ENCODE data around the gene RUBCNL. TPM values are rescaled to one million over a fixed set of nuclear protein-coding genes. Genes with fewer than 3 reads are reported as not detected.

Gene RUBCNL
- total RNA-seq, 1 donor from 2014 or later: 0.80 TPM

- Histone ChIP-seq H3K79me2 (ENCODE audit: low read depth) (no peaks in the 10 kb centered on the region), H3K9ac (no peak overlapping the region), H3K27me3 (no peaks in the 10 kb centered on the region), H3F3A (ENCODE audit: low read depth) (no peaks in the 10 kb centered on the region), H4K20me1 (ENCODE audit: low read depth) (no peaks in the 10 kb centered on the region), H3K4me1 (no peaks in the 10 kb centered on the region), H3K27ac (no peak overlapping the region), H3K4me3 (no peak overlapping the region), H3K4me2 (no peak overlapping the region), H3K36me3 (no peaks in the 10 kb centered on the region), H2AFZ (replicated peaks) (no peak overlapping the region), H3K9me3 (ENCODE audit: low read depth) (no peaks in the 10 kb centered on the region)
- Mint-ChIP-seq H3K4me3 (no peak overlapping the region), H3K27ac (no peak overlapping the region), H3K27me3 (ENCODE audit: insufficient read depth, low read depth) (no peaks in the 10 kb centered on the region), H3K36me3 (no peaks in the 10 kb centered on the region), H3K4me1 (no peaks in the 10 kb centered on the region), H3K9me3 (no peaks in the 10 kb centered on the region)
- no peak for TF ChIP-seq EZH2phosphoT487 (IDR thresholded peaks at IDR 0.05)
- no peak for TF ChIP-seq EZH2 (IDR thresholded peaks at IDR 0.05)
- TF ChIP-seq, protein P1, sequence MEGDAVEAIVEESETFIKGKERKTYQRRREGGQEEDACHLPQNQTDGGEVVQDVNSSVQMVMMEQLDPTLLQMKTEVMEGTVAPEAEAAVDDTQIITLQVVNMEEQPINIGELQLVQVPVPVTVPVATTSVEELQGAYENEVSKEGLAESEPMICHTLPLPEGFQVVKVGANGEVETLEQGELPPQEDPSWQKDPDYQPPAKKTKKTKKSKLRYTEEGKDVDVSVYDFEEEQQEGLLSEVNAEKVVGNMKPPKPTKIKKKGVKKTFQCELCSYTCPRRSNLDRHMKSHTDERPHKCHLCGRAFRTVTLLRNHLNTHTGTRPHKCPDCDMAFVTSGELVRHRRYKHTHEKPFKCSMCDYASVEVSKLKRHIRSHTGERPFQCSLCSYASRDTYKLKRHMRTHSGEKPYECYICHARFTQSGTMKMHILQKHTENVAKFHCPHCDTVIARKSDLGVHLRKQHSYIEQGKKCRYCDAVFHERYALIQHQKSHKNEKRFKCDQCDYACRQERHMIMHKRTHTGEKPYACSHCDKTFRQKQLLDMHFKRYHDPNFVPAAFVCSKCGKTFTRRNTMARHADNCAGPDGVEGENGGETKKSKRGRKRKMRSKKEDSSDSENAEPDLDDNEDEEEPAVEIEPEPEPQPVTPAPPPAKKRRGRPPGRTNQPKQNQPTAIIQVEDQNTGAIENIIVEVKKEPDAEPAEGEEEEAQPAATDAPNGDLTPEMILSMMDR (IDR thresholded peaks at IDR 0.05): no peak
- no peak for DNase-seq (ENCODE audit: low spot score)
These were observed 57.4 kb downstream of the RUBCNL start for GRCh38 chr13:46329624-46330023.

GRCh38 chr13:46327246-46327645 lies 59.8 kb downstream of the RUBCNL start:
- no peaks in the 10 kb centered on the region for H4K20me1 ChIP-seq (ENCODE audit: low read depth)
- H3K9me3 ChIP-seq (ENCODE audit: low read depth): no peaks in the 10 kb centered on the region
- Mint-ChIP-seq H3K4me3 (no peak overlapping the region), H3K4me1 (no peaks in the 10 kb centered on the region), H3K27me3 (ENCODE audit: insufficient read depth, low read depth) (no peaks in the 10 kb centered on the region), H3K27ac (no peak overlapping the region), H3K36me3 (no peaks in the 10 kb centered on the region), H3K9me3 (no peaks in the 10 kb centered on the region)
- H3K79me2 ChIP-seq (ENCODE audit: low read depth): no peaks in the 10 kb centered on the region
- no peak overlapping the region for H3K4me2 ChIP-seq
- TF ChIP-seq EZH2phosphoT487 (IDR thresholded peaks at IDR 0.05): no peak
- no peak for TF ChIP-seq EZH2 (IDR thresholded peaks at IDR 0.05)
- TF ChIP-seq, protein P1 (IDR thresholded peaks at IDR 0.05): no peak
- no peaks in the 10 kb centered on the region for H3K36me3 ChIP-seq
- no peaks in the 10 kb centered on the region for H3K27me3 ChIP-seq
- no peak overlapping the region for H2AFZ ChIP-seq (replicated peaks)
- H3F3A ChIP-seq (ENCODE audit: low read depth): no peaks in the 10 kb centered on the region
- no peak overlapping the region for H3K9ac ChIP-seq
- DNase-seq (ENCODE audit: low spot score): no peak
- H3K4me3 ChIP-seq: no peak overlapping the region
- H3K27ac ChIP-seq: no peak overlapping the region
- no peaks in the 10 kb centered on the region for H3K4me1 ChIP-seq

GRCh38 chr13:46324976-46325375 lies 62.1 kb downstream of the RUBCNL start:
- H3K36me3 Mint-ChIP-seq: no peaks in the 10 kb centered on the region
- no peak for TF ChIP-seq EZH2phosphoT487 (IDR thresholded peaks at IDR 0.05)
- TF ChIP-seq EZH2 (IDR thresholded peaks at IDR 0.05): no peak
- TF ChIP-seq, protein P1 (IDR thresholded peaks at IDR 0.05): no peak

More at GRCh38 chr13:46324976-46325375, 62.1 kb downstream of the RUBCNL start:
- no peaks in the 10 kb centered on the region for H3K9me3 Mint-ChIP-seq
- no peaks in the 10 kb centered on the region for H3K36me3 ChIP-seq
- H3K27me3 Mint-ChIP-seq (ENCODE audit: insufficient read depth, low read depth): no peaks in the 10 kb centered on the region
- H3K9ac ChIP-seq: no peak overlapping the region
- H3K9me3 ChIP-seq (ENCODE audit: low read depth): no peaks in the 10 kb centered on the region
- no peak overlapping the region for H3K4me2 ChIP-seq
- H3K4me3 ChIP-seq: no peak overlapping the region
- no peak overlapping the region for H3K27ac ChIP-seq
- no peaks in the 10 kb centered on the region for H3F3A ChIP-seq (ENCODE audit: low read depth)
- H3K79me2 ChIP-seq (ENCODE audit: low read depth): no peaks in the 10 kb centered on the region
- H3K4me1 ChIP-seq: no peaks in the 10 kb centered on the region
- H3K27ac Mint-ChIP-seq: no peak overlapping the region
- no peaks in the 10 kb centered on the region for H3K27me3 ChIP-seq
- no peaks in the 10 kb centered on the region for H4K20me1 ChIP-seq (ENCODE audit: low read depth)
- no peak overlapping the region for H2AFZ ChIP-seq (replicated peaks)
- no peak overlapping the region for H3K4me3 Mint-ChIP-seq
- no peak for DNase-seq (ENCODE audit: low spot score)
- peaks cover 6% of the 10 kb centered on the region for H3K4me1 Mint-ChIP-seq
